K562 (cell line): Measurements from ENCODE around the gene ARMCX2. TPM values are rescaled to one million over a fixed set of nuclear protein-coding genes. Genes with fewer than 3 reads are reported as not detected.

Source experiments
- ATAC-seq: fragments of 200-7000 bp; cut with Tn5 transposase; 3 replicates; pipeline ENCODE4 v1.9.1; 2020; ENCODE audit warnings: moderate library complexity
- BruUV-seq: library from RNA; stranded (reverse); fragments of 400-500 nt; replicated peaks from 2 replicates; lab custom pipeline; 2021; lab: Mats Ljungman, UMichigan
- CTCF ChIA-PET: fragments of 300-600 bp; formaldehyde crosslinking; extraction: SDS; loops from one replicate; lab custom pipeline; 2021; ENCODE audit warnings: low intra/inter-chr PET ratio; lab: Yijun Ruan, JAX
- POLR2A ChIA-PET: fragments of 300-600, 350-650 bp; sonication (Branson Sonifier 250); formaldehyde crosslinking; extraction: SDS; loops from one replicate; lab custom pipeline; 2021; ENCODE audit warnings: antibody characterized with exemption, inconsistent platforms; lab: Yijun Ruan, JAX
- DNase-seq, 4 experiments: peaks; one replicate each; pipeline versions ENCODE4 v3.0.0 to v3.0.0-alpha.2; 2011 to 2018; ENCODE audit warnings: low spot score in 3 of 4, mixed read lengths in 3 of 4; ENCODE audit errors: extremely low read depth in 1 of 4
- FAIRE-seq: peaks from 2 replicates; lab custom pipeline; 2011; peaks lifted over from hg19 to GRCh38; lab: Jason Lieb, UNC
- H2AFZ ChIP-seq: 2 replicates; pipeline ENCODE4 v1.6.0; 2011; ENCODE audit warnings: low read depth, low read length, control low read depth, inconsistent platforms
- H3K27ac ChIP-seq: fragments of 200-600 bp; 3 replicates; pipeline ENCODE4 v1.8.0; 2011; ENCODE audit warnings: low read depth, mild to moderate bottlenecking, control low read depth, inconsistent platforms, low read length, moderate library complexity, mixed read lengths; ENCODE audit errors: extremely low read depth
- H3K27me3 ChIP-seq, 2 experiments: fragments of 300-600 bp in 1 of 2; 2 replicates in 1 of 2; 3 replicates in 1 of 2; pipeline versions ENCODE4 v1.6.0 to v1.8.0; 2011; ENCODE audit warnings: inconsistent platforms in 2 of 2, low read length in 2 of 2, mild to moderate bottlenecking in 1 of 2, mixed read lengths in 1 of 2, moderate library complexity in 1 of 2; ENCODE audit not compliant: control insufficient read depth in 2 of 2, insufficient read depth in 2 of 2
- H3K36me3 ChIP-seq: fragments of 300-600 bp; 3 replicates; pipeline ENCODE4 v1.8.0; 2011; ENCODE audit warnings: mild to moderate bottlenecking, low read length, inconsistent platforms; ENCODE audit not compliant: control insufficient read depth, insufficient read depth
- H3K4me1 ChIP-seq, 2 experiments: fragments of 200-600 bp in 1 of 2; replicated peaks in 1 of 2; 2 replicates in 1 of 2; 3 replicates in 1 of 2; pipeline versions ENCODE4 v1.5.1 to v1.8.0; 2011; ENCODE audit warnings: inconsistent platforms in 2 of 2, low read length in 2 of 2, mild to moderate bottlenecking in 1 of 2, mixed read lengths in 1 of 2, moderate library complexity in 1 of 2; ENCODE audit not compliant: control insufficient read depth in 2 of 2, insufficient read depth in 2 of 2
- H3K4me2 ChIP-seq: 2 replicates; pipeline ENCODE4 v1.6.1; 2011; ENCODE audit warnings: low read length, control low read depth, inconsistent platforms, mixed read lengths; ENCODE audit not compliant: insufficient read depth
- H3K4me3 ChIP-seq: fragments of 200-600 bp; sonication (generic), shearing (Covaris generic); 2 replicates; pipeline ENCODE4 v1.5.1; 2016; ENCODE audit warnings: control low read depth, inconsistent platforms
- H3K79me2 ChIP-seq: fragments of 200-600 bp; 3 replicates; pipeline ENCODE4 v1.8.0; 2011; ENCODE audit warnings: low read length, inconsistent platforms; ENCODE audit not compliant: control insufficient read depth, insufficient read depth
- H3K9ac ChIP-seq, 2 experiments: 2 replicates each; pipeline versions ENCODE4 v1.6.0 to v1.6.1; 2011; ENCODE audit warnings: low read depth in 2 of 2, low read length in 2 of 2, control low read depth in 1 of 2, inconsistent platforms in 1 of 2, mild to moderate bottlenecking in 1 of 2, mixed read lengths in 1 of 2; ENCODE audit not compliant: insufficient read depth in 1 of 2
- H3K9me1 ChIP-seq: one replicate; pipeline ENCODE4 v1.6.0; 2011; ENCODE audit warnings: inconsistent platforms, mild to moderate bottlenecking, low read length, moderate library complexity; ENCODE audit not compliant: control insufficient read depth, insufficient read depth
- H3K9me3 ChIP-seq: replicated peaks from 2 replicates; pipeline ENCODE4 v1.5.1; 2011; ENCODE audit warnings: low read depth, low read length, inconsistent platforms; ENCODE audit not compliant: control insufficient read depth, insufficient read depth
- H4K20me1 ChIP-seq: replicated peaks from 2 replicates; pipeline ENCODE4 v1.6.1; 2011; ENCODE audit warnings: low read length, inconsistent platforms, mixed read lengths; ENCODE audit not compliant: control insufficient read depth, insufficient read depth
- BACH1 ChIP-seq: fragments of 200-800 bp; sonication (Bioruptor generic); IDR thresholded peaks from 2 replicates; pipeline ENCODE4 v1.6.1; 2016; ENCODE audit warnings: missing genetic modification characterization, missing compliant biosample characterization
- CBFB ChIP-seq: sonication (generic); formaldehyde crosslinking; IDR thresholded peaks from 2 replicates; pipeline ENCODE4 v1.4.0; 2020; ENCODE audit warnings: mild to moderate bottlenecking, missing genetic modification reagents
- CHD2 ChIP-seq: IDR thresholded peaks from 2 replicates; pipeline ENCODE4 v1.6.1; 2011; ENCODE audit warnings: low read depth, low read length
- DPF2 ChIP-seq: fragments of 450-650 bp; IDR thresholded peaks from 2 replicates; pipeline ENCODE4 v1.6.1; 2016
- KDM2B ChIP-seq: fragments of 250-450 bp; sonication (Bioruptor Pico); IDR thresholded peaks from 2 replicates; pipeline ENCODE4 v1.8.0; 2021; ENCODE audit warnings: mild to moderate bottlenecking, moderate library complexity
- MYC ChIP-seq, 2 experiments: fragments of 250-450 bp in 1 of 2; sonication (Bioruptor Pico) in 1 of 2; IDR thresholded peaks; 2 replicates each; pipeline versions ENCODE4 v1.5.1 to v1.6.1; 2012 to 2021; ENCODE audit warnings: low read depth in 2 of 2, borderline replicate concordance in 1 of 2, improper control_type of control experiment in 1 of 2, low read length in 1 of 2, mild to moderate bottlenecking in 1 of 2, moderate library complexity in 1 of 2
- RCOR1 ChIP-seq, 2 experiments: IDR thresholded peaks; 2 replicates each; pipeline ENCODE4 v1.6.1; 2012; ENCODE audit warnings: low read depth in 2 of 2, low read length in 2 of 2, borderline replicate concordance in 1 of 2, improper control_type of control experiment in 1 of 2
- ZNF133 ChIP-seq: fragments of 250-450 bp; sonication (Bioruptor Pico); IDR thresholded peaks from 2 replicates; pipeline ENCODE4 v1.4.0; 2020; ENCODE audit warnings: mild to moderate bottlenecking
- WGBS: fragments of 100-300 bp; shearing (Covaris generic); methylation state at CpG from one replicate; pipeline ENCODE4 v1.1.6; 2016; ENCODE audit warnings: low coverage, mixed read lengths; ENCODE audit not compliant: insufficient coverage; ENCODE audit errors: missing lambda C conversion rate; 5-methylcytosine and 5-hydroxymethylcytosine counted together
- in situ Hi-C: fragments of 300-500 bp; cut with MboI; formaldehyde crosslinking; loops from 4 replicates; pipeline ENCODE4 v1.15.0; 2018; ENCODE audit warnings: inconsistent platforms, mixed read lengths
- intact Hi-C: fragments of 100-400 bp; cut with micrococcal nuclease; formaldehyde crosslinking; loops from 2 replicates; pipeline ENCODE4 v1.14.2; 2022
- polyA plus RNA-seq, 8 experiments: library from polyadenylated mRNA; depleted of rRNA in 4 of 8; stranded (reverse) in 5 of 8; unstranded in 3 of 8; fragments of >200 nt; fragmentation: Nextera tagmentation in 2 of 8; fragmentation: Illumina TruSeq in 1 of 8; extraction: Ambion mirVana in 2 of 8; extraction: Trizol in 1 of 8; gene quantifications; 2 replicates each; pipeline versions ENCODE4 v1.2.1 to v1.2.3, GENCODE V29; 2011 to 2014; ENCODE audit warnings: inconsistent platforms in 1 of 8, missing spikeins in 1 of 8
- total RNA-seq, 7 experiments: library from RNA; depleted of rRNA in 6 of 7; stranded (reverse); fragments of >200 nt in 6 of 7; fragmentation: Illumina TruSeq in 2 of 7; extraction: Trizol in 2 of 7; gene quantifications; 2 replicates each; pipeline versions ENCODE4 v1.2.1 to v1.2.3, GENCODE V29; 2011 to 2021; ENCODE audit warnings: low replicate concordance in 1 of 7
- TF ChIP-seq, protein P1 (sequence below): fragments of 200-800 bp; sonication (Bioruptor generic); IDR thresholded peaks from 2 replicates; pipeline ENCODE4 v1.6.1; 2017; ENCODE audit warnings: missing genetic modification characterization, missing compliant biosample characterization

ARMCX2 gene
- total and polyA plus RNA-seq, 9 of the 15 experiments (the other 6 are each of a cell fraction or from before 2014, with no cell fraction given) = 0.03 to 0.16 TPM; not detected in 7

DNA sequence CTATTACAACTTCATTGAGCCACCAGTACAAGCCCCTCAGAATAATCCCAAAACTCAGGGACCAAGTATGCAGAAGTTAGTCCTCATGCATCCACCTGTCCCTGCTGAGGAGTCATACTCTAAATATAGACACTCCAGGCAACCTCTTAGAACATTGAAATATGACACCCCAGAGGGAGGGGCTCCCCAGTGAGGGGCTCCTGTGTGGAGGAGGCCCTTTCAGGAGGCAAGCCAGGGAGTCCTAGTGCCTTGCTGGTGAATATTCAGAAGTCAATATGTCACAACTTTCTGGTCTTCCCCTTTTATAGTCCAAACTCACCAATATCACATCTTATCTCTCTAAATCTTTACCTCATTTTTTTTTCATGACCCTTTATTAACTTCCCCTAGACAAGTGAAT, 40.3 kb downstream of the ARMCX2 start (continued):
- TF ChIP-seq, protein P1, sequence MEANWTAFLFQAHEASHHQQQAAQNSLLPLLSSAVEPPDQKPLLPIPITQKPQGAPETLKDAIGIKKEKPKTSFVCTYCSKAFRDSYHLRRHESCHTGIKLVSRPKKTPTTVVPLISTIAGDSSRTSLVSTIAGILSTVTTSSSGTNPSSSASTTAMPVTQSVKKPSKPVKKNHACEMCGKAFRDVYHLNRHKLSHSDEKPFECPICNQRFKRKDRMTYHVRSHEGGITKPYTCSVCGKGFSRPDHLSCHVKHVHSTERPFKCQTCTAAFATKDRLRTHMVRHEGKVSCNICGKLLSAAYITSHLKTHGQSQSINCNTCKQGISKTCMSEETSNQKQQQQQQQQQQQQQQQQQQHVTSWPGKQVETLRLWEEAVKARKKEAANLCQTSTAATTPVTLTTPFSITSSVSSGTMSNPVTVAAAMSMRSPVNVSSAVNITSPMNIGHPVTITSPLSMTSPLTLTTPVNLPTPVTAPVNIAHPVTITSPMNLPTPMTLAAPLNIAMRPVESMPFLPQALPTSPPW (CRISPR knock-in tag) = 0 out of 2 replicates have a peak, but pooled peaks have one; percentile 31
- 0 out of 2 replicates have a peak, but pooled peaks have one; percentile 17 for TF ChIP-seq DPF2
- TF ChIP-seq RCOR1 (IDR thresholded peaks at IDR 0.05; ENCODE audit: borderline replicate concordance in 1 of 2, low read depth in 2 of 2, low read length in 2 of 2) = 0 out of 4 replicates have a peak, but pooled peaks of 1 of the 2 experiments have one; percentile 7
- no peak for TF ChIP-seq CHD2
- TF ChIP-seq BACH1 (tag) = no peak
- TF ChIP-seq CBFB (CRISPR knock-in tag) = no peak

DNA sequence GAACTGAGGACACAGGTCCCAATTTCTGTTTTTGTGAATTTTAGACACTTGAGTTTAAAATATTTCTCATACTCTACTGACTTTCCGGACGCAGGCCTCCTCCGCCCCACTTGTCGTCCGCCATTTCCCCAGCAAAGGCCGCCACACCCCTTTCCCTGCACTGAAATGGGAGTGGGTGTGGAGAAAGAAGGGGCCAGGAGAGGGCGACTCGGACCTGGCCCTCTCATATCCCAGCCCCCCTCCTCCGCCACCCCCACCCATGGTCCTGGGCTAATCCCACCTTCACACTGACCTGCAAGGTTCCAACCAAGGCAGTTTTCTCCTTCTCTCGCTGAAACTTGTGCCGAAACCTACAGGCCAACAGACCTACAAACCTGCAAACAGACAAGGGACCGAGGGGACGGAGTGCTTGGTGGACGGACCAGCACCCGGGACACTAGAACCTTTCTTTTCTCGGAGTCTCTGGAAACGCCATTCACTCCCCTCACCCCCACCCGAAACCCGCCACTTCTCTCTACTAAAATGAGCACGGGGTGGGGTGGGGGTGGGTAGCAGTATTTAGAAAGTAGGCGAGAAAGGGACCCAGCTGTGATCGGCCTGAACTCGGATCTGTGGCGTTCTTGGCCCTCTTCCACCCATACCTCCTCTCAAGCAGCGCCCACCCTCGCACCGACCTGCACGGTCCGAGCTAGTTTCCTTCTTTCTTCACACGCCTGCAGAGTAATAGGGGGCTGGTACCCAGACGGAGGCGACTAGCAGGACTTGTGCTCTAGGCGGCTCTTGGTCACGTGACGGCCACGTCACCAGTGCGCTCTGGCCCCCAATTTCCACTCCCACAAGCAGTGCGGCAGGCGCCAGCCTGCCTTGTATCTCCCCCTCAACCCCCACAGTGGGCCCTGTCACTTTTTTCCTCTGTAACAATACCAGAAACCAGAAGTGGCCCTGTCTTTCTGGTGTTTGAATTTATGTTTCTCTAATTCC, 42.1 kb downstream of the ARMCX2 start, which contains the start of gene ARMCX6:
ARMCX6 (minus strand) TSS at position 790 of the 981 bp plus-strand sequence. CDS start 1,380 bp downstream, outside the sequence.
- Histone ChIP-seq H3K4me2 (peak within 1 kb of the TSS; percentile 76), H3K4me3 (peak within 1 kb of the TSS; percentile 58), H3K27me3 (no peaks in the 10 kb centered on the region), H3K9me1 (no peaks in the 10 kb centered on the region), H4K20me1 (no peaks in the 10 kb centered on the region), H3K36me3 (peaks cover 5% of the 10 kb centered on the region; the same call in 1 of the 3 replicates), H3K4me1 (peaks cover 6% of the 10 kb centered on the region in 2 experiments; a peak in 4 of 5 replicates), H3K79me2 (no peaks in the 10 kb centered on the region), H2AFZ (peak within 1 kb of the TSS; percentile 91), H3K9ac (peak within 1 kb of the TSS; percentile 62 to 90), H3K27ac (peak within 1 kb of the TSS; percentile 66), H3K9me3 (no peaks in the 10 kb centered on the region)
- POLR2A ChIA-PET = no interaction called here
- ATAC-seq = peak; percentile 91
- peak; percentile 60 for FAIRE-seq
- intact Hi-C loops (loop anchor here (5.0 kb wide), 1 partner anchor 180 kb away; no protein-coding TSS in a partner anchor), in situ Hi-C loops (no loop called here)
- DNase-seq = peak; percentile 61 to 84 (median 69)
- no TSS peak for BruUV-seq
- WGBS = 1% methylated on average over 12 of the region's 39 CpGs
- CTCF ChIA-PET = no interaction called here
- TF ChIP-seq KDM2B = no peak
- TF ChIP-seq ZNF133 = no peak
- TF ChIP-seq MYC (IDR thresholded peaks at IDR 0.05; ENCODE audit: low read depth, low read length) = no peak
- TF ChIP-seq MYC (CRISPR knock-in tag; IDR thresholded peaks at IDR 0.05; ENCODE audit: borderline replicate concordance, low read depth) = no peak
